LNCAP (cell line): ENCODE results near the gene CRISPLD2.

ENCODE experiments used
- TF ChIP-seq, protein P1 (sequence below): fragments of 450-650 bp; IDR thresholded peaks from 2 replicates; pipeline ENCODE4 v1.5.1; 2017; ENCODE audit warnings: mild to moderate bottlenecking

The CRISPLD2 gene

DNA sequence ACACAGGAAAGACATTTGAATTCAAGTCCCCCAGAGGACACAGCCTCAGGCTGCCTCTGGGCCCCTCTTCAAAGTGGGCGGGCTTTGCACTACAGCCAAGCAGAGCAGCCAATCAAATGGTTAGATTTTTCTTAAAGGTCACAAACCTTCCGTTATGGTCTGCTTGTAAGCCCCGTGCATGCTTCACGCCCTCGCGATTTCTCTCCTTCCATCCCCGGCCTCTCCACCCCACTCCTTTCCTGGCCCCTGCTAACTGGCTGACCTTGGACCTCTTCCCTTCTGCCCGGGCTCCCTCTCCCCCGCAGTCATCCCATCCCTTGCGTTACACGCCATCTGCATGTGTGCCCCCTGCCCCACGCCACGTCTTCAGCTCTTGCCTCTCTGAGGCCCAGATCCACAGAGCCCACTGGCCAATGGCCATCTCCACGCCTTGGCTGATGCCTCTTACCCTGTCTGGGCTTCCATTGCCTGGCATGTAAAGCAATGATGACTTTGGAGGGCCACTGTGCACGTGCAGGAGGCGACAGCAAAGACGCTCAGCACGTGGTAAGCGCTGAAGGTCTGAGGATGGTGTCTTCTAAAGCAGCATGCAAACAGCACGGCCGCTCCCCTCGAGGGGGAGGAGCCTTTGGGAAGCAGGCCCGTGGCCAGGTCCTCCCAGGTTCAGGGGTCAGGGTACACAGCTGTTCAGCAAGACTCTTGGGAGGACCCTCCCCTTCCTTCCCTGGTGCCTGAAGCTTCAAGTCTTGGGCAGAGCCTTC lies 104.7 kb downstream of the CRISPLD2 start:
- TF ChIP-seq, protein P1, sequence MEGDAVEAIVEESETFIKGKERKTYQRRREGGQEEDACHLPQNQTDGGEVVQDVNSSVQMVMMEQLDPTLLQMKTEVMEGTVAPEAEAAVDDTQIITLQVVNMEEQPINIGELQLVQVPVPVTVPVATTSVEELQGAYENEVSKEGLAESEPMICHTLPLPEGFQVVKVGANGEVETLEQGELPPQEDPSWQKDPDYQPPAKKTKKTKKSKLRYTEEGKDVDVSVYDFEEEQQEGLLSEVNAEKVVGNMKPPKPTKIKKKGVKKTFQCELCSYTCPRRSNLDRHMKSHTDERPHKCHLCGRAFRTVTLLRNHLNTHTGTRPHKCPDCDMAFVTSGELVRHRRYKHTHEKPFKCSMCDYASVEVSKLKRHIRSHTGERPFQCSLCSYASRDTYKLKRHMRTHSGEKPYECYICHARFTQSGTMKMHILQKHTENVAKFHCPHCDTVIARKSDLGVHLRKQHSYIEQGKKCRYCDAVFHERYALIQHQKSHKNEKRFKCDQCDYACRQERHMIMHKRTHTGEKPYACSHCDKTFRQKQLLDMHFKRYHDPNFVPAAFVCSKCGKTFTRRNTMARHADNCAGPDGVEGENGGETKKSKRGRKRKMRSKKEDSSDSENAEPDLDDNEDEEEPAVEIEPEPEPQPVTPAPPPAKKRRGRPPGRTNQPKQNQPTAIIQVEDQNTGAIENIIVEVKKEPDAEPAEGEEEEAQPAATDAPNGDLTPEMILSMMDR: no peak

DNA sequence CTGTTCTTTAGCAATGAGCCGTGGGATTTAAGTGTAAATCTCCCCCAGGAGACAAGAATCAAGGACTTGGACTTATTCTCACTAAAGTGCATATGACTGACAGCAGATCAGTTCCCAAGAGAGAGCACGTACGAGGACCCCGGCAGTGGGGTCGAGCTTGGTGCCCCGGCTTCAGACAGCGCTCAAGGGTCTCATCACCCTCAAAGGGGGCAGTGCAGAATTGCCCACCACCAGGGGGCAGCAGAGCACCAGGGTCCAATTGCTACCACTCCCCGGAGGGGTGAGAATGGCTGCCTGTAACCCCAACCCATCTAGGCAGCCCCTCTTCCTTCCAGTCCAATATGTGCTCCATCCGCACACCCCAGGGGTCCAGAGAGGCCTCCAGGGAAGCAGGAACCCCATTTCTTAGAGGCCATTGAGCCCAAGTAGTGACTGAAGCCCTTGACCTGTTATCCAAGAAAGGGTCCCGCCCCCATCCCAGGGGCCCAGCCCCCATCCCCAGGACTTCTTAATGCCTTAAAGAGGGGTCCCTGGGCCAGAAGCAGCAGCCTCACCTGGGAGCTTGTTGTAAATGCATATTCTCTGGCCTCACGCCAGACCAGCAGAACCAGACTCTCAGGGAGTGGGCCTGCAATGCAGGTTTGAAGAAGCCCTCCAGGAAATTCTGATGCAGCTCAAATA lies 105.4 kb downstream of the CRISPLD2 start:
- TF ChIP-seq, protein P1: peak; percentile 96

DNA sequence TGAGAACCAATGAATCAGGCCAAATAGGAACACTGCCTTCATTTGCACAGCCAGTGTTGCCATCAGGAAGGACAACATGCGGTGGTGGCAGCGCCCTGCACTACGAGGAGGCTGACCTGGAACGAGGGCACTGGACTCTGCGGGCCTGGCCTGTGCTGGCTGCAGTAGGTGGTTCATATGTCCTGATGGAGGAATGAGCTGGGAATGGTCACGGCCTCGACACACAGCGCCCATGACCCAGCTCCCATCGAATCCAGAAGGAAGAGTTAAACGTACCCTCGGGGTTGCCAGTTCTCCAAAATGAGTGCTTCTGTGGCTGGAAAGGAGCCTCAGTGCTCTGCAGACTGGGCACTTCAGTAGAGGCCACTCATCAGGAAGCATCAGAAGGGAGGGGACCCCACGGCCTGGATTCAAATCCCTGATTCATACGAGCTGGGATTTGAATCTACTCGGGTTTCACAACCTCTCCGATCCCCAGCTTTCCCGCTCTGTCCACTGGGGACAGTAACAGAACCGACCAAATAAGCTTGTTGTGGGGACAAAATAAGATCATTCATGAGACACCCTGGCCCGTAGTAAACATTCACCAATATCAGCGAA lies 106.1 kb downstream of the CRISPLD2 start:
- TF ChIP-seq, protein P1: no peak

DNA sequence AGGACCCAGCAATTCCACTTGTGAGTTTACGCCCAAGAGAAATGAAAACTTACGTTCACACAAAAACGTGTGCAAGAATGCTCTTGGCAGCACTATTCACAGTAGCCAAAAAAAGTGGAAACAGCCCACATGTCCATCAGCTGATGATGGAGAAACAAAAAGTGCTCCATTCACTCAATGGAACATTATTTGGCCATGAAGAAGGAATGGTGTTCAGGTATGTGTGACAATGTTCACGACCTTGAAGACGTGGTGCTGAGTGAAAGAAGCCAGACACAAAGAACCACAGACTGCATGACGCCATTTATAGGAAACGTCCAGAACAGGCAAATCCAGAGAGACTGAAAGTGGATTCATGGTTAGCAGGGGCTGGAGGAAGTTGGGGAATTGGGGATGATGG lies 106.7 kb downstream of the CRISPLD2 start:
- TF ChIP-seq, protein P1: no peak

DNA sequence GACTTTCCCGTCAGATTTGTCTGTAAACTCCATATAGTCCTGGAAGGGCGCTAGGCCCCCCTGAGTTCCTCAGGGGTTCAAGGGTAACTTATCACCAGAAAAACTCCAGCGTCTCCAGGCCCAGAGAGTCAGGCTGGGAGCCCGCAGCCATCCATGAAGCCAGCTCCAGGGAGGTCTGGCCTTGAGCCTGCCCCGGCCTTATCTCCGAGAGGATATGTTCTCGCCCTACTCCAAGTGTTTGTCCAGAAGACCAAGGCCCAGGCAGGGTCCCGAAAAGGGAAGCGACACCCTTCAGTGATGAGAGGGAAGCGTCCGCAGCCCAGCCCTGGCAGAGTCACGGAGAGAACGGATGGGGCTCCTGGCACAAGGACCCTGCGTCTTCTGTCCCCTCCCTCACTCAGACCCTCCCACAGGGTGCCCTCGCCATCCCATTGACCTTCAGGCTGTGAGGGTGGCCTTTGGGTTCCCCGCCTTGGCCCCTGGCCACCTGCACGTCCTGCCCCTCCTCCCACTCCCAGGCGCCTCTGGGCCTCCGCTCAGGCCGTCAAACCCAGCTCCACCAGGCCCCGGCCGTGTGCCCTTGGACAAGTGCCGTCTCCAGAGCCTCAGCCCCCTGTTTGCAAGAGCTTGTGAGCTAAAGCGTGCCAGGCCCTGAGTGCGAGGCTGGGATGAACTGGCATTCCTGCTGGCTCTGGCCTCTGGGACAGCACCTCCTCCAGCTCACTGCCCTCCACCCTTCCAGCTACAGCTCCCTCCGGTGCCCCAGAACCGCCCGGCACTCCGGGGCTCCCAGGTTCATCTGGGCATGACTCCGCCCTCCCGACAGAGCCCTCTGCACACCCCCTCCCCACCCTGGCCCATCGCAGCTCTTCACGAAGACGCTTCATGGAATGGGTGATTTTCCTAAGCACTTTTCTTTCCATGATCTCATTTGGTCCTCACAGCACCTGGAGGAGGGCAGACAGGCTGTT lies 108.1 kb downstream of the CRISPLD2 start:
- TF ChIP-seq, protein P1: no peak

DNA sequence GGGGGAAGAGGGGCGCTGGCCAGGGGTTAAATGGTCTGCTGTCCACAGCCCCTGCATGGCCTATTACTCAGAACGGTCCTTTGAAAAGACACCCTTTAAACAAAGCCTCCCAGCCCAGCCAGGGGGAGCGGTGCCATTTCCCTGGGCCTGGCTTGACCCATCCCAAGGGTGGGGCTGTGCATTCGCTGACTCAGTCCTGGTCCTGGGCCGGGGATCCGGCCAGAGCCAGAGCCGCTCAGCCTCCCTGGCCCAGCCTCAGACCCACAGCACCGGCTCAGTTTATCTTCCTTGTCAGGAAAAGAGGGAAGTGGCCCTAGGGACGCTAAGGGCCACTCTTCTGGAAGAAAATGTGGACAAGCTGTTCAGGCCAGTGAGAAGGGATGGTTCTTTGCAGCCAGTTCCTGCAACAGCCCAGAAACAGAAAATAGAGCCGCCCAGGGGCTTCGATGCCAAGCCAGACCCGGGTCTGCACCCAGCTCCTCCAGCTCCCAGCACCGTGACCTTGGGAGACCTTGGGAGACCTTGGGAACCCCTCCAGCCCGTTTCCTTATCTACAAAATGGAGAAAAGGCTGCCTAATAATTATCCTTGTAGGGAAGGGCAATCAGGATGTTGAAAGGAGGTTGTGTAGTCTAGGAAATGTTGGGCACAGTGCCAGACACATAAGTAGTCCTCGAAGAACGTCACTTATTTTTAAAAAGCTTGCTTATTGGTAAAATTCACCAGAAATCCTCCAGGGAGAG lies 109.1 kb downstream of the CRISPLD2 start:
- TF ChIP-seq, protein P1: no peak
